H4 (cell line): ENCODE measurements around the gene SPOCK1. TPM values are rescaled to one million over a fixed set of nuclear protein-coding genes. Genes with fewer than 3 reads are reported as not detected.

Source experiments
- DNase-seq: peaks from one replicate; pipeline ENCODE4 v3.0.0-alpha.2; 2015; ENCODE audit warnings: low spot score
- total RNA-seq: library from RNA; depleted of rRNA; stranded (reverse); fragments of >200 nt; shearing (Covaris generic); gene quantifications from 2 replicates; pipeline ENCODE4 v1.2.3, GENCODE V29; 2014

SPOCK1 gene
- total RNA-seq, 1 experiment from 2014 or later, result 9.0 TPM

DNA sequence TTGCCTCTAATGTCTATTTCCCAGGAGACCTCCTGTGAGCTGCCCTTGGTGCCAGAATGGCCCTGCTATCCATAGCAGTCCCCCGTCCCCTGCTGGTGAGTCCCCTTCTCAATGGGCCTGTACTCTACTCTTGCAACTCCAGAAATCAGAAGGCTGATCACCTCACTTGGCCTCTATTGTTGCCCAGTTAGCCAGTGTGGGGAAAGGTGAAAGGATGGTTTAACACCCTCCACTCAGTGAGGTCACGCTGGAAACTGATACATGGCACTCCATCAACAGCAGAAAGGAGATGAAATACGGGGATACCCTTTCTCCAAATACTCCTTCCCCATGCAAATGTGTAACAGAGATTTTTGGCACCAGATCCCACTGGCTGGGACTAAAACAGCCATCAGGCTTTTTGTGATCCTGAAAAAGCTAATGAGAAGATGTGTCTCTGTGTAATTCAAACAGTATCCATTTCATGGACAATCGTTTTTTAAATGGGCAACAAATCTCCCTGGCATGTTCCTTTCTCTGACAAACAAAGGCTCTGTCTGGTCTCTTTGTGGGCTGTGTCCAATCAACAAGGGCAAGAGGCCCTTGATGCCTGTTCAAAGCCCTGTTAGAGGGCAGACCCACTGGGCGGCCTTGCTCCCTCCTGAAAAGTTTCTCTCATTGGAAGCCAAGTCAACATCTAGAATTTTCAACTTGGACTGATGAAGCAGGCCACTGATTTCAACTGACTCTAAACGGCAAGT is 343.7 kb downstream of the SPOCK1 start:
- no peak for DNase-seq

GRCh38 chr5:137152616-137153015 is 346.5 kb downstream of the SPOCK1 start:
- DNase-seq, result no peak

DNA sequence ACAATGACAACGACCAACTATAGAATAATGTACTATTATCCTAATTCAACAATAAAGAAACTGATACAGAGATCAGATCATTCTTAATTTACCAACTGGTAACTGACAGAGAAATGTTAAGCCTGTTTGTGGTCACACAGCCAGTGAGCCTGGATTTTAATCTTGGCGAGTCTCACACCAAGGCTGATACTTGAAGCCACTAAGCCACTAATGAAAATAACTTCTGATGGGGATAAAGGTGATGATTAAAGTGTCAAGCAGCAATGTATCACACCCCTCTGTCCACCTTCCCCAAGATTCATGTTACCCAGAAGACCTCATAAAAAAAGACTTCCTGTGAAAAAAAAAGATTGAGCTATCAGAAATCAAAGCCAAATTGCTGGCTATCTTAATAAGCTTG is 350.5 kb downstream of the SPOCK1 start:
- DNase-seq, result no peak

- DNase-seq, result no peak
Observed at GRCh38 chr5:137148159-137148558, 351.0 kb downstream of the SPOCK1 start.

GRCh38 chr5:137147346-137147745 is 351.8 kb downstream of the SPOCK1 start:
- DNase-seq, result no peak

GRCh38 chr5:137146402-137146890 is 352.7 kb downstream of the SPOCK1 start:
- DNase-seq, result peak; percentile 69

DNA sequence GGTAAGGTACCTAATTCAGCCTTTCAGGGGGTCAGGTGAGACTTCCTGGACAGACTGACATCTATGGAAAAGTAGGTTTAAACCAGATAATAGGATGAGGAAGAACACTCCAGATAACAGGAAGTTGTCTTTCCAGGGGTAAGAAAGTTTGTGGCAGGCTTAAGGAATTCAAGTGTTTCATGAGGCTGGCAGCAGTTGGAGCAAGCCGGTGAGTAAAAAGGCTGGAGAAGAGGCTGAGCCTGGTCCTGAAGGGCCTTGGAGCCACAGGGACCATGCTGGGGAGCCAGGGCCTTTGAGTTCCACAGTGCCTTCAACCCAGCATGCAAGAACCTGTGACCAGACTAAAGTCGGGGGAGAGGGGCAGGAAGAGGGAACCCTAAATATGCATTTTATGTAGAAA is 353.4 kb downstream of the SPOCK1 start:
- no peak for DNase-seq

DNA sequence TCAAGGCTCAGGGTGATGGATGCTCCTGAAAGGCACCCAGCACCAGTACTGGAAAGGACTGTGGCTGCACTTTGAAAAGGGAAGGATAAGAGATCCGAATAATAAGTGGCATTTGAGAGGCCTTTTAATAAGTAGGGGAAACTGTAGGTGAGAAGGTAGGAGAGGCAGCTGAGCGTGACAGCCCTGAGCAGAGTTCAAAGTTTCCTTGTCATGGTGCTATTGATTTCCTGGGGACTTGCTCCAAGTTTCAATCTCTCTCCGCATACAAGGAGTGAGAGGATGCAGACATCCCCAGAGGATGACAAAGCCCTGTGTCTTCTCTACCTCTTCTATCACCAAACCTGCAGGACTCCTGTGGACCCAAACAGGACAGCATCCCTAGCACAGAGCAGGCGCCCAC is 354.5 kb downstream of the SPOCK1 start:
- DNase-seq, result no peak

GRCh38 chr5:137142764-137143605 is 356.1 kb downstream of the SPOCK1 start:
- DNase-seq, result peak; percentile 52

DNA sequence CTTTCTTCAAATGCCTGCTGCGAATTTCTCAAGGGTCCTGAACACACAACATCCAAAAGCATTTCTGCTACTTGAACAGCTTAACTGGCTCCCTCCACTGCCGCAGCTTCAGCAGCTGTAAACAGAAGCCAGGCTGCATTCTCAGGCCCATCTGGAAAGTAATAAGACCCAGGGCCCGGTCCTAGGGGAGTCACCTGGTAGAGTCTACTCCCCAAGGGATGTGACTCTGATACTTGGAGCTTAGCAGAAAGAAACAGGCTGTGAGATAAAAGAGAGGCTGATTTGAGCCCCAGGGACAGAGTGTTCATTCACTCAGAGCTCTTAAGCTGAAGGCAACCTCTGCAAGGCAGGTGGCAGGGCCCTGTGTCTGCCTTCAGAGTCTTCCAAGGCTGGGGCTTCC is 356.8 kb downstream of the SPOCK1 start:
- DNase-seq, result no peak

- DNase-seq, result no peak
Observed at GRCh38 chr5:137141779-137142178, 357.3 kb downstream of the SPOCK1 start.

- DNase-seq, result no peak
Observed at GRCh38 chr5:137136991-137137632, 362.0 kb downstream of the SPOCK1 start.

- no peak for DNase-seq
Observed at GRCh38 chr5:137134920-137135532, 364.1 kb downstream of the SPOCK1 start.

GRCh38 chr5:137129886-137130680 is 369.0 kb downstream of the SPOCK1 start:
- no peak for DNase-seq

DNA sequence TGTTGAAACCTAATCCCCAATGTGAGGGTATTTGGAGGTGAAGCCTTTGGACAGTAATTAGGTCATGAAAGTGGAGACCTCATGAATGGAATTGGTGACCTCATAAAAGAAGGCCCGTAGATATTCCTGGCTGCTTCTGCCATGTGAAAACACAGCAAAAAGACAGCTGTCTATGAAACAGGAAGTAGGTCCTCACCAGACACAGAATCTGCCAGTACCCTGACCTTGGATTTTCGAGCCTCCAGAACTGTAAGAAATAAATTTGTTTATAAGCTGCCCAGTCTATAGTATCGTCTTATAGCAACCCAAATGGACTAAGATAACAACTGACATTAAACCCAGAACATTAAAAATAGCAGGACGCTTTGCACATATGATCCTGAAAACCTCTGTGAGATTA is 371.1 kb downstream of the SPOCK1 start:
- no peak for DNase-seq

DNA sequence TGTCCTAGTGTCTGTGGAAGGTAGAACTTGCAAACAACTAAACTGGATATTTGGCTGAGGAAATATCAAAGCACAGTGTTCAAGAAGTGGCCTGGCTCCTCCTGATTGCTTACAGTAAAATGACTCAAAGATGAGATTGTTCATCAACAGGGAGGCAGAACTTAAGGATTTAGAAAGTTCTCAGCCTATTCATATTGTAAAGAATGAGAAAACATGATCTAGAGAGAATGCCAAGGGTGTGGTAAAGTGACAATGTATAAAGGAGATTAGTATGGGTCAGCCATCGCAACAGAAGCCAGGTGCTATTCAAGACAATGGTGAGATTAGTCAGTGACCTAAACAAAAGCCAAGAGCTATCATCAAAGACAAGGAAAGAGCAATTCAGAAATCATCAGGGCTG is 372.3 kb downstream of the SPOCK1 start:
- no peak for DNase-seq

GRCh38 chr5:137122558-137122957 is 376.6 kb downstream of the SPOCK1 start:
- no peak for DNase-seq

GRCh38 chr5:137122075-137122474 is 377.1 kb downstream of the SPOCK1 start:
- DNase-seq, result no peak

GRCh38 chr5:137119321-137119720 is 379.8 kb downstream of the SPOCK1 start:
- no peak for DNase-seq

DNA sequence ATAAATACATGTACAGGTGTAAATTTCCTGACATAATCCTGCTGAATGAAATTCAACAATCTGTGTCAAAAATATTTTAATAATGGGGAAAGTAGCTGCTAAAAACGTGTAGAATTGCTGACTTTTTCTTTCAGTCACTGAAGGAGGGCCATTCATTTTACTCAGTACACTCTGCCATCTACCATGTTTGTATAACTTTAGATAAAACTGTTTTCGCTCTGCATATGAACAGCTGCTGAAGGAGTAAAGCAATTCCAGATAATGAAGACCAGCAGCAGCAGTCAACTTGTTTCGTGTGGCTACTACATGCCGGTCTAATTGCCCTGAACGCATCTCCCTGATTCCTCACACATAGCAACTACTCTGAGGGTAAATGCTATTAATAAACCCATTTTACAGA is 380.5 kb downstream of the SPOCK1 start:
- no peak for DNase-seq

DNA sequence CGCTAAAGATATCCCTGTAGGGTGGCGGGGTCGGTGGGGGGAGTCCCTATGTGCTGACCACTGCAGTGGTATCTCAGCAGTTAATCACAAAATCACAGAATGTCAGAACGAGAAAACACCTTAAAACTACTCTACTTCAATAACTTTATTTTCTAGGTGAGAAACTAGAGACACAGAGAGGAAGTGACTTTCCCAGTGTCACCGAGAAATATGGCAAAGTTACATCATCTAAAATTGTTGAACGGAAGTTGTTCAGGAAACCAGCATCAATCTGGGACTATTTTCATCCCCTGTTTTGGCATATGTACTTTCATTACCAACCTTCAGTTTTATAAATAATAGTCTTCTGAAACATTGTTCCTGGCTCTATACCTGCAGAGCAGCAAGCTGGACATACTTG is 384.0 kb downstream of the SPOCK1 start:
- DNase-seq, result no peak
